ENCODE data around the gene RASGRP3.

- TF ChIP-seq CTCF (IDR thresholded peaks at IDR 0.05; ENCODE audit: low read length) (no peak), EZH2 (optimal IDR thresholded peaks at IDR 0.05; ENCODE audit: low read depth, low read length) (no peak), EZH2phosphoT487 (IDR thresholded peaks at IDR 0.05; ENCODE audit: low read length) (no peak)
These were observed 25.6 kb downstream of the RASGRP3 start for GRCh38 chr2:33502025-33502424.
